Liver (tissue), 3 donors: Measurements from ENCODE around the gene PSMD11.

Experiments
- EGR1 ChIP-seq, 2 donors: IDR thresholded peaks; 2 replicates each; pipeline ENCODE4 v1.6.1; 2016 to 2018; ENCODE audit warnings: antibody characterized with exemption in 2 of 2, low read depth in 2 of 2
- FOXA1 ChIP-seq: IDR thresholded peaks from 2 replicates; pipeline ENCODE4 v1.6.1; 2016; ENCODE audit warnings: antibody characterized with exemption
- HNF4G ChIP-seq: IDR thresholded peaks from 2 replicates; pipeline ENCODE4 v1.6.1; 2016; ENCODE audit warnings: antibody characterized with exemption
- JUND ChIP-seq, 2 donors: IDR thresholded peaks; 2 replicates each; pipeline ENCODE4 v1.6.1; 2016; ENCODE audit warnings: antibody characterized with exemption in 2 of 2
- RAD21 ChIP-seq, 2 donors: IDR thresholded peaks; 2 replicates each; pipeline ENCODE4 v1.6.1; 2016; ENCODE audit warnings: antibody characterized with exemption in 2 of 2, mild to moderate bottlenecking in 2 of 2
- RXRA ChIP-seq, 2 donors: IDR thresholded peaks; 2 replicates each; pipeline ENCODE4 v1.6.1; 2017 to 2018; ENCODE audit warnings: antibody characterized with exemption in 2 of 2, mild to moderate bottlenecking in 1 of 2
- SP1 ChIP-seq: IDR thresholded peaks from 2 replicates; pipeline ENCODE4 v1.6.1; 2018; ENCODE audit warnings: antibody characterized with exemption, mild to moderate bottlenecking
- TAF1 ChIP-seq: conservative IDR thresholded peaks from 2 replicates; pipeline ENCODE4 v1.6.1; 2016; ENCODE audit warnings: antibody characterized with exemption, mild to moderate bottlenecking
- TF ChIP-seq, protein P1 (sequence below): IDR thresholded peaks from 2 replicates; pipeline ENCODE4 v1.6.1; 2016; ENCODE audit warnings: antibody characterized with exemption, mild to moderate bottlenecking
- TF ChIP-seq, protein P2 (sequence below): fragments of 150-350 bp; IDR thresholded peaks from 2 replicates; pipeline ENCODE4 v1.5.1; 2017; ENCODE audit warnings: improper control_type of control experiment, low read depth, low read length; ENCODE audit not compliant: missing input control
- TF ChIP-seq, protein P3 (sequence below): IDR thresholded peaks from 2 replicates; pipeline ENCODE4 v1.6.1; 2016; ENCODE audit warnings: antibody characterized with exemption
- TF ChIP-seq, protein P4 (sequence below): IDR thresholded peaks from 2 replicates; pipeline ENCODE4 v1.6.1; 2016; ENCODE audit warnings: antibody characterized with exemption
- donor health status: healthy.
- donor health status: healthy.

DNA sequence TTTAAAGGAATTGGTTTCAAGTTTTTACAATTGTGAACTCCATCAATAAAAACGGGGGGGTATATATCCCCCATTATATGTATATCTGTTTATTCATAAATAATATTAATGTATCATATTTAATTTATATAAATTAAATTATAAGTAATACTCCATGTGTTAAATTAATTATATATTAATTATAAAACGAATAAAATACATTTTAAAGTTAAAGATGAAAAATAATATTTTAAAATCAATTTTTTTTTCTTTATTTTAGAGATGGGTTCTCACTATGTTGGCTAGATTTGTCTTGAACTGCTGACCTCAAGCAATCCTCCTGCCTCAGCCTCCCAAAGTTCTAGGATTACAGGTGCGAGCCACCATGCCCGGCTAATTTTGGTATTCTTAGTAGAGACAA, 17.4 kb upstream of the PSMD11 start:
- TF ChIP-seq, protein P1, sequence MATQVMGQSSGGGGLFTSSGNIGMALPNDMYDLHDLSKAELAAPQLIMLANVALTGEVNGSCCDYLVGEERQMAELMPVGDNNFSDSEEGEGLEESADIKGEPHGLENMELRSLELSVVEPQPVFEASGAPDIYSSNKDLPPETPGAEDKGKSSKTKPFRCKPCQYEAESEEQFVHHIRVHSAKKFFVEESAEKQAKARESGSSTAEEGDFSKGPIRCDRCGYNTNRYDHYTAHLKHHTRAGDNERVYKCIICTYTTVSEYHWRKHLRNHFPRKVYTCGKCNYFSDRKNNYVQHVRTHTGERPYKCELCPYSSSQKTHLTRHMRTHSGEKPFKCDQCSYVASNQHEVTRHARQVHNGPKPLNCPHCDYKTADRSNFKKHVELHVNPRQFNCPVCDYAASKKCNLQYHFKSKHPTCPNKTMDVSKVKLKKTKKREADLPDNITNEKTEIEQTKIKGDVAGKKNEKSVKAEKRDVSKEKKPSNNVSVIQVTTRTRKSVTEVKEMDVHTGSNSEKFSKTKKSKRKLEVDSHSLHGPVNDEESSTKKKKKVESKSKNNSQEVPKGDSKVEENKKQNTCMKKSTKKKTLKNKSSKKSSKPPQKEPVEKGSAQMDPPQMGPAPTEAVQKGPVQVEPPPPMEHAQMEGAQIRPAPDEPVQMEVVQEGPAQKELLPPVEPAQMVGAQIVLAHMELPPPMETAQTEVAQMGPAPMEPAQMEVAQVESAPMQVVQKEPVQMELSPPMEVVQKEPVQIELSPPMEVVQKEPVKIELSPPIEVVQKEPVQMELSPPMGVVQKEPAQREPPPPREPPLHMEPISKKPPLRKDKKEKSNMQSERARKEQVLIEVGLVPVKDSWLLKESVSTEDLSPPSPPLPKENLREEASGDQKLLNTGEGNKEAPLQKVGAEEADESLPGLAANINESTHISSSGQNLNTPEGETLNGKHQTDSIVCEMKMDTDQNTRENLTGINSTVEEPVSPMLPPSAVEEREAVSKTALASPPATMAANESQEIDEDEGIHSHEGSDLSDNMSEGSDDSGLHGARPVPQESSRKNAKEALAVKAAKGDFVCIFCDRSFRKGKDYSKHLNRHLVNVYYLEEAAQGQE: no peak
- TF ChIP-seq RXRA (IDR thresholded peaks at IDR 0.05): no peak
- no peak for TF ChIP-seq TAF1
- TF ChIP-seq, protein P2, sequence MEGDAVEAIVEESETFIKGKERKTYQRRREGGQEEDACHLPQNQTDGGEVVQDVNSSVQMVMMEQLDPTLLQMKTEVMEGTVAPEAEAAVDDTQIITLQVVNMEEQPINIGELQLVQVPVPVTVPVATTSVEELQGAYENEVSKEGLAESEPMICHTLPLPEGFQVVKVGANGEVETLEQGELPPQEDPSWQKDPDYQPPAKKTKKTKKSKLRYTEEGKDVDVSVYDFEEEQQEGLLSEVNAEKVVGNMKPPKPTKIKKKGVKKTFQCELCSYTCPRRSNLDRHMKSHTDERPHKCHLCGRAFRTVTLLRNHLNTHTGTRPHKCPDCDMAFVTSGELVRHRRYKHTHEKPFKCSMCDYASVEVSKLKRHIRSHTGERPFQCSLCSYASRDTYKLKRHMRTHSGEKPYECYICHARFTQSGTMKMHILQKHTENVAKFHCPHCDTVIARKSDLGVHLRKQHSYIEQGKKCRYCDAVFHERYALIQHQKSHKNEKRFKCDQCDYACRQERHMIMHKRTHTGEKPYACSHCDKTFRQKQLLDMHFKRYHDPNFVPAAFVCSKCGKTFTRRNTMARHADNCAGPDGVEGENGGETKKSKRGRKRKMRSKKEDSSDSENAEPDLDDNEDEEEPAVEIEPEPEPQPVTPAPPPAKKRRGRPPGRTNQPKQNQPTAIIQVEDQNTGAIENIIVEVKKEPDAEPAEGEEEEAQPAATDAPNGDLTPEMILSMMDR: no peak
- TF ChIP-seq, protein P3, sequence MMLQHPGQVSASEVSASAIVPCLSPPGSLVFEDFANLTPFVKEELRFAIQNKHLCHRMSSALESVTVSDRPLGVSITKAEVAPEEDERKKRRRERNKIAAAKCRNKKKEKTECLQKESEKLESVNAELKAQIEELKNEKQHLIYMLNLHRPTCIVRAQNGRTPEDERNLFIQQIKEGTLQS: no peak
- no peak for TF ChIP-seq HNF4G
- no peak for TF ChIP-seq FOXA1
- TF ChIP-seq, protein P4, sequence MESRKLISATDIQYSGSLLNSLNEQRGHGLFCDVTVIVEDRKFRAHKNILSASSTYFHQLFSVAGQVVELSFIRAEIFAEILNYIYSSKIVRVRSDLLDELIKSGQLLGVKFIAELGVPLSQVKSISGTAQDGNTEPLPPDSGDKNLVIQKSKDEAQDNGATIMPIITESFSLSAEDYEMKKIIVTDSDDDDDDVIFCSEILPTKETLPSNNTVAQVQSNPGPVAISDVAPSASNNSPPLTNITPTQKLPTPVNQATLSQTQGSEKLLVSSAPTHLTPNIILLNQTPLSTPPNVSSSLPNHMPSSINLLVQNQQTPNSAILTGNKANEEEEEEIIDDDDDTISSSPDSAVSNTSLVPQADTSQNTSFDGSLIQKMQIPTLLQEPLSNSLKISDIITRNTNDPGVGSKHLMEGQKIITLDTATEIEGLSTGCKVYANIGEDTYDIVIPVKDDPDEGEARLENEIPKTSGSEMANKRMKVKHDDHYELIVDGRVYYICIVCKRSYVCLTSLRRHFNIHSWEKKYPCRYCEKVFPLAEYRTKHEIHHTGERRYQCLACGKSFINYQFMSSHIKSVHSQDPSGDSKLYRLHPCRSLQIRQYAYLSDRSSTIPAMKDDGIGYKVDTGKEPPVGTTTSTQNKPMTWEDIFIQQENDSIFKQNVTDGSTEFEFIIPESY: no peak
- no peak for TF ChIP-seq SP1
- no peak for TF ChIP-seq JUND (IDR thresholded peaks at IDR 0.05)
- no peak for TF ChIP-seq RAD21 (IDR thresholded peaks at IDR 0.05)
- no peak for TF ChIP-seq EGR1 (IDR thresholded peaks at IDR 0.05; ENCODE audit: low read depth in 2 of 2)
